GM18508 (cell line): ENCODE measurements around the gene KIAA0825.

Experiments
- ATAC-seq: cut with Tn5 transposase; IDR thresholded peaks from one replicate; pipeline ENCODE4 v1.9.1; 2021; ENCODE audit warnings: moderate number of reproducible peaks; ENCODE audit not compliant: insufficient read depth, unreplicated experiment

The KIAA0825 gene

DNA sequence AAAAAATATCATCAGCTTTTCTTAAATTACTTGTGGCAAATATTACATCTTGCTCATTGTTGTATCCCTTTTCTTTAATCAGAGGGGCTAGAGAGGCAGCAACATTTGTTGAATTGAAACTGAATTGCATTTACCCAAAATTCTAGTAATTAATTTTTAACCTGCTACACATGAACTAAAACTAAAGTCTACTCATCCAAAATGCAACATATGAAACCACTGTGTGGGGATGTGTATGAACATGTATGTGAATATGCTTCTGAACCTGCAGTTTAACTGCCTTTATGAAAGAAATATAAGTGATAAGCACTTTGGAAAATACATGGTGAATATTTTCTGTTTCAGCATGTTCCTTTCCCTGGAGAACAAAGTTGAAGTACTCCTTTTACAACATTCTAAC is 158.5 kb downstream of the KIAA0825 start:
- peak; percentile 43 for ATAC-seq

DNA sequence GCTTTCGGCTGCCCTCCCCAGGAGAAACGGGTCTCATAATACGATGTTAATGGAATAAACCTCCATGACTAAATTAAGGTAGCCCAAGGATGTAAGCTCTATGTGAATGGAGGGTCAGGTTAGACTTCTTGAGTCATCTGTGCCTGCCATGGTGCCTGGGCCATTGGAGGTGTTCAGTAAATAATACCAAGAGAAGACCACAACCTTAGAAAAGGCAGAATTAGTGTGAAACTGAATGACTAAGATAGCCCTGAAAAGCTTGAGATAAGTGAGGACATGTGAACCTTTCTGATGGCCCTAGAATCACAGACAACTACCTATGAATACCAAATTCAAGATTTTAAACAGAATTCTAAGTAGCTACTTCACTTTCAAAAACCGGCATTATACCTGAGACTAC is 160.6 kb downstream of the KIAA0825 start:
- no peak for ATAC-seq

DNA sequence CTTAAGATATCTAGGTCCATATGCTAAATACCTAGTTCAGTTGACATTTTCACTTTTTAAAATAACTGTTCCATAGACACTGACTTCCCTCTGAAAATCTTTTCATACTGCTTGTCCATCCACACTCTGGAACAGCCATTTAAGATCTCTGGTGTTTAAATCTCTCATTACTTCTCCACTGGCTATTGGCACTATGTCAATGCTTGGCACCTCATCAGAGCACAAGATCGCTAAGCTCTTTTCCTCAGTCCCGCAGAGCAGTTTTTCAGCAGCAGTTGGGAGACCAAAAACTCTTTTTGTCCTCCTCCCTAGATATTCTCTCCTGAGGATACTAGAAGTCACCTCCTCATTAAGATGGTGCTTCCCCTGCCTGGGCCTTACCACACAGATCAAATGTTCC is 172.7 kb downstream of the KIAA0825 start:
- ATAC-seq, result no peak

DNA sequence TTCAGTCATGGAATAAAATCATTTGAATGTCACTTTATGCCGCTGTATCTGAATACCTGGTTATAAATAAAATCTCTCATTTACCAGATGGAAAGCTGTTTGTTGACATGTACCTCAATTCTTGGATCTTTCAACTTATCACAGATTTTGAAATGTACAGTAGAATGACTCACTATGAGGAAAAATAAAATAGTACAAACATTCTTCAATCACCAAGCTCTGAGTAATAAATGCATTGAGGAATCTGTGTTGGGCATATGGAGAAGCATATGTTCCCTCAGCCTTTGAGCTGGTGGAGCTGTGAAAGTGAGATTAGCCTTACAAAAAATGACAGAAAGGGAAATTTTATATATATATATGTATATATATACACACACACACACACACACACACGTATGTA is 175.4 kb downstream of the KIAA0825 start:
- no peak for ATAC-seq

DNA sequence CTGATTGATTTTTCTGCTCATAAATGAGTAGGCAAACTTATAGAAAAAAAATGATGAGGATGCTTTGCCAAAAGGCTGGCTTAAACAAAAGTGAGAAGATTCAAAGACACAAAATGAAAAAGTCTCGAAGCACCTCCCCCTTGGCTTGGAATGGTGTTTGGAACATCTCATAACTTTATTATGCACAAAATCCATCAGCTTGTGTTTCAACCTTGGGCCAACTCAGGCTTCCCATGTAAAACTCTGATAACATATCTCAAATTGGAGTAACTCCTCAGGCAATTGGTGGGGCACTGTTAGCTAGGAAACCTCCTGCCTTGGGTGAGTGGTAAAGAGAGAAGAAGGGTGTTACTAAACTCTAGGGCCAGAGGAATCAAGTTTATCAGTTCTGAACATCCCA is 176.3 kb downstream of the KIAA0825 start:
- no peak for ATAC-seq

DNA sequence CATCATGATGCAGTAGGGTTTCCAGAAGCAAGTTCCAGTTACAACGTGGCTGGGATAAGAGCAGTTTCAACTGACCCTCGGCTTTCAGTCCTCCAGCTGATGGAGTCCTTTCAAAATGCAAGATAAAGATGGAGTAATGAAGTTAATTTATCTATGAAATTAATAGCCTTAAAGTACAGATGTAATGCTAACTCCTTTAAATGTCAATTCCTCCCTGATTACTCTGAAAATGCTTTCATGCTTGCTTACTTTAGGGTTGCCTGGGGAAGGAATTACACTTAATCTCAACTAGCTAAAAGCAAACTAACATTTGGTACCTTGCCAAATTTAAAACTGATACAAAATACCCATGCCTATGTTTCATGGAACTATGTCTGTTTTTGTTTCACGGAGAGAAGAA is 178.4 kb downstream of the KIAA0825 start:
- no peak for ATAC-seq

GRCh38 chr5:94433397-94434163 is 184.8 kb downstream of the KIAA0825 start:
- no peak for ATAC-seq

GRCh38 chr5:94432499-94432898 is 185.9 kb downstream of the KIAA0825 start:
- ATAC-seq, result no peak

DNA sequence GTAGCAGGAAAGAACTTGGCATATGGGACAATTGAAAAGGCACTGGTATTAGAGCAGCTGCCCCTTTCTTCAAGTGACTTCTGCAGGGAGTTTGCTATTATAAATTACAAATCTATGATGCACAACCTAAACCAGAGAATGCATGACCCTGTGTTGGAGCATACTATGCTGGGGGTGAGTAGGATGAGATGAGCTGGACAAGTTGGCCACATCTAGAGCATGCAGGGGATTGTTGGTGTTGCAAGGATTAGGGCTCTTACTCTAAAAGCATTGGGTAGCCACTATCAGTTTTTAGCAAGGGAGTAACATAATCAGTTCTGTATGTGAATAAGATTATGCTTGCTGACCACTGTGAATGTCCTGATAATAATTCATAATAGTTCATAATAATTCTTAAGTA is 186.7 kb downstream of the KIAA0825 start:
- no peak for ATAC-seq

- no peak for ATAC-seq
Observed at GRCh38 chr5:94429566-94429965, 188.8 kb downstream of the KIAA0825 start.

GRCh38 chr5:94425396-94425795 is 193.0 kb downstream of the KIAA0825 start:
- ATAC-seq, result no peak

- no peak for ATAC-seq
Observed at GRCh38 chr5:94423411-94423810, 195.0 kb downstream of the KIAA0825 start.

DNA sequence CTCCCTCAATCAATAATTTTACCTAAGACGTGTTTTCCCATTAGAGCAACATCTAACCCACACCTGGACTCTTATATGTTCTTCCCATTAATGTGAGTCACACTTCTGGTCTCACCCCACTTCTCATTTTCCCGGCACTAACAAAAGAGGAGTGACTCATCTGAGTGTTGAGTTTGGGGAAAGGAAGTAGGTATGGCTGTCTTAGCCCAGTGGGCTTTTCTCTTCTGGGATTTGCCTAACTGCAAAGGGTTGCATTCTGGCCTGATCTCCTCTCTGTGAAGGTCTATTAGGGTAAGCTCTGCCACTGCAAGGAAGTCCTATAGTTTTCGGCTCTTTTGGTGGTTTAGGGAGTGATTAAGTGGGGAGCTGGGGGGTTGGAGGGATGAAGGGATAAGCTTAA is 195.6 kb downstream of the KIAA0825 start:
- no peak for ATAC-seq

- ATAC-seq, result no peak
Observed at GRCh38 chr5:94420885-94421284, 197.5 kb downstream of the KIAA0825 start.

DNA sequence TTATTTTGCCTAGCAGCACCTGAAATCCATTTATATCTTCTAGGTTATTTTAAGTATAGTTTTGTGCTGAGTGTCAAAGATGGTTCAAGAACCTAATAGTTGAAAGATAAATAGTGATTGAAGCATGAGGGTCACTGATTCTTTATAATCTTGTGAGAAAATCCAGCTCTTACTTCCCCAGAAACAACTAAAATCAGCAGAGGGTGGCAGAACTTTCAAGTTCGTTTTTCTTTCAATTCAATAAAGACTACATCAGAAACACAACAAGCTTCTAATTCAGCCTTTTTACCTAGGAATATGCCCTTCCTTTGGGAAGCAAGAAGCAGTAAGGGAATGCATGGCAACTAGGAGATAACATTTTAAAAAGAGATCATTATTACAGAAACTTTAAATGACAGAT is 202.6 kb downstream of the KIAA0825 start:
- no peak for ATAC-seq

DNA sequence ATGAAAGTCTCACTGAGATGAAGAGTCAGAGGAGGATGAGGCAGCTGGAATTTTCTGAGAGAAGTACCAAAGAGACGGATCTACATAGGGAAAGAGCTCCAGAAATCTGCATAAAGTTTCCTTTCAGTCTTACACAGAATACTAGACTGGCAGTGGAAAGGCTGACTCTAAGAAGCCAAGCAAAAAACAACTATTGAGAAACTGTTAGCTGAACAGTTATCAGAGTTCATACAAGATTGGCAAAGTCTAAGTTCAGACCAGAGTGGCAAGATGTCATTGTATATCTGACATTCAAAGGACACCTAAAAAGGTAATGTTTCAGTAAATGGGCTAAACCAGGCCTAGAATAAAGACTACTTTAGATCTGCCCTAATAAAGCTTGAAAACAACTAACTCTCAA is 209.0 kb downstream of the KIAA0825 start:
- ATAC-seq, result no peak

- ATAC-seq, result no peak
Observed at GRCh38 chr5:94407023-94407422, 211.4 kb downstream of the KIAA0825 start.

DNA sequence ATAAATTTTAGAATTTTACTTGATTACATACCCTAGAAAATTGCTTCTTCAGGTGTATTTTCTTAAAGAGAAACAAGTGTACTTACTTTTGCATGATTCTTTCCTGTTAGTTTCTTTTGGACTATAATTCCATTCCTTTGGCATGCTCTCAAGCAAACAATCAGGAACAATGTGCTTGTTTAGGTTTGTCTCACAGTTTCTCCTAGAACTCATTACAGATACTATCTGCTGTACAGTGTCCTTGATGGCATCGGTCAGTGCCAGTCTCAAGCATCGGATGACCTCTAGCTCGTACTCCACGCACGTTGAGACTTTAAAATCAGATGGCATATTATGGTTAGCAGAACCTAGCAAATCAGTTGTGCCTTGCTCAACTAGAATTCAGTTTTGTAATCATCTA is 214.9 kb downstream of the KIAA0825 start:
- ATAC-seq, result no peak

GRCh38 chr5:94402096-94402495 is 216.3 kb downstream of the KIAA0825 start:
- ATAC-seq, result no peak

DNA sequence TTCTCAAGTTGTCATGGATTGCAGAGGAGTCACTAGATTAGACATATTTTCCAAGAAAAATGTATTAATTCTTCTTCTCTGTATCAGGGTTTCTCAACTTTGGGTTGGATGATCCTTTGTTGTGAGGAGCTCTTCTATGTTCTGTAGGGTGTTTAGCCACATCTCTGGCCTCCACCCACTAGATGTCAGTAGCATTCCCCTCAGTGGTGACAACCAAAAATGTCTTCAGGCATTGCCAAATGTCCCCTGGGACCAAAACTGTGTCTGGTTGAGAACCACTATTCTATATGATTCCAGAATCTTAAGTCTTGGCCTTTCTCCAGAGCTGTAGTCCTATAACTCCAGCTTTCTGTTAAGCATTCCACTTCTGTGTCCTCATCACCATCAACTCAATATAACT is 220.9 kb downstream of the KIAA0825 start:
- ATAC-seq, result no peak

- ATAC-seq, result no peak
Observed at GRCh38 chr5:94396687-94397086, 221.7 kb downstream of the KIAA0825 start.

GRCh38 chr5:94395468-94395867 is 222.9 kb downstream of the KIAA0825 start:
- no peak for ATAC-seq

DNA sequence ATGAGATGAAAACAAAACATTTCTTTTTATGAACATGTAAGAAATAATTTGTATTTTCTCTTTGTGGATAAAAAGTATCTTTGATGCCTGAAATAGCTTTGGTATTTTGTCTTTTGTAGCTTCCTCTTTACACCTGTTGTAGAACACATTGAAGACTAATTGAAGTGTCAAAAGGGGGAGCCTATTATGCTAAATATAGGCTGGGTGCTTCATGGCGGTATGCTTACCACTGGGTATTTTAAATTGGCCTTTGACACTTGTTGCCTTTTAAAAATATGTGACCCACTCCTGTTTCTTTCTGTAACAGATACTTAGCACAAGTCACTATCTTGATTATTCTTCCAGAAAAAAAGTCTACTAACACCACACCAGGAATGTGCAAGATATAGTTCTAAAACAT is 226.4 kb downstream of the KIAA0825 start:
- ATAC-seq, result no peak
